ENCODE measurements around the gene TNS1. TPM values are rescaled to one million over a fixed set of nuclear protein-coding genes. Genes with fewer than 3 reads are reported as not detected.

TNS1 gene
- total and polyA plus RNA-seq, 2 experiments from 2014 or later, result 16.2 to 27.6 TPM

- Histone ChIP-seq H2AFZ (no peak overlapping the region), H3K4me3 (no peak overlapping the region), H3K79me2 (no peaks in the 10 kb centered on the region), H4K20me1 (ENCODE audit: insufficient read depth, poor library complexity, severe bottlenecking) (no peaks in the 10 kb centered on the region), H3K9me3 (ENCODE audit: low read depth) (no peaks in the 10 kb centered on the region), H3K4me1 (ENCODE audit: insufficient read depth) (no peaks in the 10 kb centered on the region), H3K27me3 (no peaks in the 10 kb centered on the region), H3K4me2 (no peak overlapping the region), H3K9me2 (replicated peaks; ENCODE audit: insufficient read depth) (no peaks in the 10 kb centered on the region), H3K27ac (no peak overlapping the region), H3K36me3 (replicated peaks; ENCODE audit: insufficient read depth, low read depth) (no peaks in the 10 kb centered on the region)
- no peak for DNase-seq (ENCODE audit: low spot score)
- TF ChIP-seq EZH2phosphoT487 (IDR thresholded peaks at IDR 0.05; ENCODE audit: low read depth, severe bottlenecking, unreplicated experiment), result no peak
- no peak for TF ChIP-seq CTCF (IDR thresholded peaks at IDR 0.05; ENCODE audit: poor library complexity)
- no peak for TF ChIP-seq EZH2 (IDR thresholded peaks at IDR 0.05; ENCODE audit: borderline replicate concordance)
- 97% methylated on average over 2 of the region's 2 CpGs for WGBS (ENCODE audit: low lambda C conversion rate, missing lambda C conversion rate)
Observed at GRCh38 chr2:218024871-218025270, 22.1 kb upstream of the TNS1 start.

DNA sequence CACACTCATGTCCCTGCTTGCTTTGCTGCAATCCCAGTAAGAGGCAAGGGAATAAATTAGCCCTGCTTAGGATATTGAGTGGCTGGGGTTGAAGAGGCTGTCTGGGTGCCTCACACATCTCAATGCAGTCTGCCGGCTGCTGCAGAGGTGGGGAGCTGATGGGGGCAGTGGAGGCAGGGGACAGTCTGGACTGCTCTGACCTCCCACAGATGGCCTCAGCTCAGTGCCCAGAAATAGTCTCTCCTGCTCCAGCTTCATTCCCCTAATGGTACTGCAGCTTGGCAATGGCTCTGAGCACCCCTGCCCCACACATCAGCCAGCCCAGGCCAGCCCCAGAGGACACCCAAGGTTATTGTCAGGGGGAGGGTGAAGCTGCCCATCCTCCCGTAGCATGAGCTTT, 21.5 kb upstream of the TNS1 start:
- Histone ChIP-seq H3K27ac (no peak overlapping the region), H4K20me1 (ENCODE audit: insufficient read depth, poor library complexity, severe bottlenecking) (no peaks in the 10 kb centered on the region), H3K79me2 (no peaks in the 10 kb centered on the region), H3K27me3 (no peaks in the 10 kb centered on the region), H3K4me3 (no peak overlapping the region), H3K4me2 (no peak overlapping the region), H2AFZ (no peak overlapping the region), H3K4me1 (ENCODE audit: insufficient read depth) (no peaks in the 10 kb centered on the region), H3K9me3 (ENCODE audit: low read depth) (no peaks in the 10 kb centered on the region), H3K9me2 (replicated peaks; ENCODE audit: insufficient read depth) (no peaks in the 10 kb centered on the region), H3K36me3 (replicated peaks; ENCODE audit: insufficient read depth, low read depth) (no peaks in the 10 kb centered on the region)
- TF ChIP-seq CTCF (IDR thresholded peaks at IDR 0.05; ENCODE audit: poor library complexity) (no peak), EZH2phosphoT487 (IDR thresholded peaks at IDR 0.05; ENCODE audit: low read depth, severe bottlenecking, unreplicated experiment) (no peak), EZH2 (IDR thresholded peaks at IDR 0.05; ENCODE audit: borderline replicate concordance) (no peak)
- 87% methylated on average over 2 of the region's 2 CpGs for WGBS (ENCODE audit: low lambda C conversion rate, missing lambda C conversion rate)
- DNase-seq (ENCODE audit: low spot score), result no peak

DNA sequence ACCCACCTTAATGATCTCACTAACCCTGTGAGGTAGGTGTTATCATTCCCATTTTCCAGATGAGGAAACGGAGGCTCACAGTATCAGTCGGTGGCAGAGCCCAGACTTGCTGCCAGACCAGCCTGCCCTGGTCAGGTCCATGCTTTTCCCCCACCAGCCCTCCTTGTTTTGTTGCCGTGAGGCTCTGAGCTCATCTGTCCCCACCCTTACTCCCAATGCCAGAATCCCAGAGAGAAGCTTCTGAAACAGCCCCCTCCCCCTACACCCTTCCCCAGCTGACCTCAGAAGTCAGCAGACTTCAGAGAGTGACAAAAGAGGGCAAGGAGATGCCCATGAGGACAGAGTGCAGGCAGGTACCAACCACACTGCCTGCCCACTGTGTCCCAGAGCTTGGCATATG, 20.8 kb upstream of the TNS1 start:
- Histone ChIP-seq H3K79me2 (no peaks in the 10 kb centered on the region), H3K36me3 (replicated peaks; ENCODE audit: insufficient read depth, low read depth) (no peaks in the 10 kb centered on the region), H3K4me3 (no peak overlapping the region), H4K20me1 (ENCODE audit: insufficient read depth, poor library complexity, severe bottlenecking) (no peaks in the 10 kb centered on the region), H3K4me2 (no peak overlapping the region), H3K9me2 (replicated peaks; ENCODE audit: insufficient read depth) (no peaks in the 10 kb centered on the region), H3K27ac (no peak overlapping the region), H3K4me1 (ENCODE audit: insufficient read depth) (no peaks in the 10 kb centered on the region), H3K27me3 (no peaks in the 10 kb centered on the region), H3K9me3 (ENCODE audit: low read depth) (no peaks in the 10 kb centered on the region), H2AFZ (no peak overlapping the region)
- DNase-seq (ENCODE audit: low spot score), result no peak
- TF ChIP-seq EZH2 (IDR thresholded peaks at IDR 0.05; ENCODE audit: borderline replicate concordance) (no peak), EZH2phosphoT487 (IDR thresholded peaks at IDR 0.05; ENCODE audit: low read depth, severe bottlenecking, unreplicated experiment) (no peak), CTCF (IDR thresholded peaks at IDR 0.05; ENCODE audit: poor library complexity) (no peak)
- WGBS (ENCODE audit: low lambda C conversion rate, missing lambda C conversion rate), result 77% methylated on average over 3 of the region's 3 CpGs

All from hepatocyte (in vitro differentiated cells).